ENCODE data around the gene SLC41A3. TPM values are rescaled to one million over a fixed set of nuclear protein-coding genes. Genes with fewer than 3 reads are reported as not detected.

SLC41A3 gene
- polyA plus RNA-seq, 2 of the 4 experiments (the other 2 are of a cell fraction): 18.9 to 24.2 TPM

DNA sequence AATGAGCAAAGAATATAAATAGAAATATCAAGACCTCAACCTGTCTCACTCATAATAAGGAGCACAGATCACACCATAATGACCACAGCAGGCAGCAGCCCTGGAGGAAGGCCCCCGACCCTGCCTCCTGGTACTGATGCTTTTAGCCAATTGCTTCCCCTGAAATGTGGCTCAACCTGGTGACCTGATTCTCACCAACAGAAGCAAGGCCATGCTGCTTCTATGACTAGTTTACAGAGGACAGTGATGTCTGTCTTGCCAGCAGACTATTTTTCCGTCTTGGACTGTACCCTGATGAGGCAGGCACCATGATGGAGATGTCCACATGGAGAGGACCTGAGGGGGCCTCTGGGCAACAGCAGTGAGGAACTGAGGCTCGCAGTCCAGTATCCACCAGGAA, 18.0 kb downstream of the SLC41A3 start:
- DNase-seq (ENCODE audit: low read depth in 1 of 2, low spot score in 1 of 2) (no peak), ATAC-seq (no peak), FAIRE-seq (no peak)
- Histone ChIP-seq H3K4me1 (no peaks in the 10 kb centered on the region), H3K4me2 (no peak overlapping the region), H3K4me3 (no peak overlapping the region), H3K9me3 (no peaks in the 10 kb centered on the region), H3K27ac (no peak overlapping the region)
- WGBS (ENCODE audit: missing lambda C conversion rate): 92% methylated on average over 2 of the region's 3 CpGs
- TF ChIP-seq, protein P1, sequence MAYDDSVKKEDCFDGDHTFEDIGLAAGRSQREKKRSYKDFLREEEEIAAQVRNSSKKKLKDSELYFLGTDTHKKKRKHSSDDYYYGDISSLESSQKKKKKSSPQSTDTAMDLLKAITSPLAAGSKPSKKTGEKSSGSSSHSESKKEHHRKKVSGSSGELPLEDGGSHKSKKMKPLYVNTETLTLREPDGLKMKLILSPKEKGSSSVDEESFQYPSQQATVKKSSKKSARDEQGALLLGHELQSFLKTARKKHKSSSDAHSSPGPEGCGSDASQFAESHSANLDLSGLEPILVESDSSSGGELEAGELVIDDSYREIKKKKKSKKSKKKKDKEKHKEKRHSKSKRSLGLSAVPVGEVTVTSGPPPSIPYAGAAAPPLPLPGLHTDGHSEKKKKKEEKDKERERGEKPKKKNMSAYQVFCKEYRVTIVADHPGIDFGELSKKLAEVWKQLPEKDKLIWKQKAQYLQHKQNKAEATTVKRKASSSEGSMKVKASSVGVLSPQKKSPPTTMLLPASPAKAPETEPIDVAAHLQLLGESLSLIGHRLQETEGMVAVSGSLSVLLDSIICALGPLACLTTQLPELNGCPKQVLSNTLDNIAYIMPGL (CRISPR knock-in tag; IDR thresholded peaks at IDR 0.05; ENCODE audit: borderline replicate concordance): no peak
- no peak for TF ChIP-seq SREBF2 (IDR thresholded peaks at IDR 0.05)
- TF ChIP-seq, protein P2, sequence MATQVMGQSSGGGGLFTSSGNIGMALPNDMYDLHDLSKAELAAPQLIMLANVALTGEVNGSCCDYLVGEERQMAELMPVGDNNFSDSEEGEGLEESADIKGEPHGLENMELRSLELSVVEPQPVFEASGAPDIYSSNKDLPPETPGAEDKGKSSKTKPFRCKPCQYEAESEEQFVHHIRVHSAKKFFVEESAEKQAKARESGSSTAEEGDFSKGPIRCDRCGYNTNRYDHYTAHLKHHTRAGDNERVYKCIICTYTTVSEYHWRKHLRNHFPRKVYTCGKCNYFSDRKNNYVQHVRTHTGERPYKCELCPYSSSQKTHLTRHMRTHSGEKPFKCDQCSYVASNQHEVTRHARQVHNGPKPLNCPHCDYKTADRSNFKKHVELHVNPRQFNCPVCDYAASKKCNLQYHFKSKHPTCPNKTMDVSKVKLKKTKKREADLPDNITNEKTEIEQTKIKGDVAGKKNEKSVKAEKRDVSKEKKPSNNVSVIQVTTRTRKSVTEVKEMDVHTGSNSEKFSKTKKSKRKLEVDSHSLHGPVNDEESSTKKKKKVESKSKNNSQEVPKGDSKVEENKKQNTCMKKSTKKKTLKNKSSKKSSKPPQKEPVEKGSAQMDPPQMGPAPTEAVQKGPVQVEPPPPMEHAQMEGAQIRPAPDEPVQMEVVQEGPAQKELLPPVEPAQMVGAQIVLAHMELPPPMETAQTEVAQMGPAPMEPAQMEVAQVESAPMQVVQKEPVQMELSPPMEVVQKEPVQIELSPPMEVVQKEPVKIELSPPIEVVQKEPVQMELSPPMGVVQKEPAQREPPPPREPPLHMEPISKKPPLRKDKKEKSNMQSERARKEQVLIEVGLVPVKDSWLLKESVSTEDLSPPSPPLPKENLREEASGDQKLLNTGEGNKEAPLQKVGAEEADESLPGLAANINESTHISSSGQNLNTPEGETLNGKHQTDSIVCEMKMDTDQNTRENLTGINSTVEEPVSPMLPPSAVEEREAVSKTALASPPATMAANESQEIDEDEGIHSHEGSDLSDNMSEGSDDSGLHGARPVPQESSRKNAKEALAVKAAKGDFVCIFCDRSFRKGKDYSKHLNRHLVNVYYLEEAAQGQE (IDR thresholded peaks at IDR 0.05): no peak
- TF ChIP-seq, protein P3, sequence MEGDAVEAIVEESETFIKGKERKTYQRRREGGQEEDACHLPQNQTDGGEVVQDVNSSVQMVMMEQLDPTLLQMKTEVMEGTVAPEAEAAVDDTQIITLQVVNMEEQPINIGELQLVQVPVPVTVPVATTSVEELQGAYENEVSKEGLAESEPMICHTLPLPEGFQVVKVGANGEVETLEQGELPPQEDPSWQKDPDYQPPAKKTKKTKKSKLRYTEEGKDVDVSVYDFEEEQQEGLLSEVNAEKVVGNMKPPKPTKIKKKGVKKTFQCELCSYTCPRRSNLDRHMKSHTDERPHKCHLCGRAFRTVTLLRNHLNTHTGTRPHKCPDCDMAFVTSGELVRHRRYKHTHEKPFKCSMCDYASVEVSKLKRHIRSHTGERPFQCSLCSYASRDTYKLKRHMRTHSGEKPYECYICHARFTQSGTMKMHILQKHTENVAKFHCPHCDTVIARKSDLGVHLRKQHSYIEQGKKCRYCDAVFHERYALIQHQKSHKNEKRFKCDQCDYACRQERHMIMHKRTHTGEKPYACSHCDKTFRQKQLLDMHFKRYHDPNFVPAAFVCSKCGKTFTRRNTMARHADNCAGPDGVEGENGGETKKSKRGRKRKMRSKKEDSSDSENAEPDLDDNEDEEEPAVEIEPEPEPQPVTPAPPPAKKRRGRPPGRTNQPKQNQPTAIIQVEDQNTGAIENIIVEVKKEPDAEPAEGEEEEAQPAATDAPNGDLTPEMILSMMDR (IDR thresholded peaks at IDR 0.05): no peak
- no peak for TF ChIP-seq MYC (IDR thresholded peaks at IDR 0.05; ENCODE audit: borderline replicate concordance, low read length)
- ChIA-PET CTCF (no interaction called here), POLR2A (no interaction called here)

DNA sequence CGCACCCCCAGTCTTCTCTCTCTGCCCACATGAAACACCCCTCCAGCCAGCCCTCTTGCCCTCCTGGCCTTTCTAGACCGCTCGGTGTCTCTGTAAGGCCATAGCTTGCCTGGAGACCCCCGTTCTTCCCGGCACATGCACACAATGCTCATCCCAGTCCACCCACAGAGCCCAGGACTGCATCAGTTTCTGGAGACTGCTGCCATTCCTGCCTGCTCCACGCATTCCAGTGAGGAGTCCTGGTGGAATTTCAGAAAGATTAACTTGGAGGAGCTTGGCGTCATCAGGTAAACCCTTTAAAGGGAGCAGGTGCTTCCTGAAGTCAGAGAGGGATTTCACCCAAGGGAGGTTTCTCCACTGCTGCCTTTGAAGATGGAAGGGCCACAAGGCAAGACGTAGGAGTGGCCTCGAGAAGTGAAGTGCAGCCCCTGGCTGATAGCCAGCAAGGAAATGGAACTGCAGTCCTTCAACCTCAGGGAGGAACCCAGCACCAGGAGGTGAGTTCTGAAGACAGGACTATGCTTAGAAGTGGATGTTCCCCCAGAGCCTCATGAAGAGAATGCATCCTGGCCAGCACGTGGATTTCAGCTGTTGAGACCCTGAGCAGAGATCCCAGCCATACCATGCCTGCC, 19.2 kb downstream of the SLC41A3 start:
- ChIA-PET POLR2A (no interaction called here), CTCF (interaction anchor here (0.7 kb wide), 1 partner anchor 16 kb away, joined by 3 read pairs; no protein-coding TSS in a partner anchor)
- Histone ChIP-seq H3K9me3 (no peaks in the 10 kb centered on the region), H3K27ac (no peak overlapping the region), H3K4me1 (no peaks in the 10 kb centered on the region), H3K4me3 (no peak overlapping the region), H3K4me2 (no peak overlapping the region)
- WGBS (ENCODE audit: missing lambda C conversion rate): 65% methylated on average over 9 of the region's 10 CpGs
- DNase-seq (ENCODE audit: low read depth in 1 of 2, low spot score in 1 of 2): no peak
- ATAC-seq: no peak
- TF ChIP-seq PHF8 (IDR thresholded peaks at IDR 0.05; ENCODE audit: borderline replicate concordance, low read depth): no peak
- TF ChIP-seq, protein P4, sequence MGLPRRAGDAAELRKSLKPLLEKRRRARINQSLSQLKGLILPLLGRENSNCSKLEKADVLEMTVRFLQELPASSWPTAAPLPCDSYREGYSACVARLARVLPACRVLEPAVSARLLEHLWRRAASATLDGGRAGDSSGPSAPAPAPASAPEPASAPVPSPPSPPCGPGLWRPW (IDR thresholded peaks at IDR 0.05): no peak
- TF ChIP-seq, protein P3 (IDR thresholded peaks at IDR 0.05): no peak
- TF ChIP-seq JUN (IDR thresholded peaks at IDR 0.05): no peak
- TF ChIP-seq RFX5 (IDR thresholded peaks at IDR 0.05): no peak
- TF ChIP-seq HOXB5 (CRISPR knock-in tag; IDR thresholded peaks at IDR 0.05): no peak
- no peak for TF ChIP-seq EHMT2 (IDR thresholded peaks at IDR 0.05; ENCODE audit: low read depth)
- TF ChIP-seq FOSL2 (IDR thresholded peaks at IDR 0.05): no peak
- TF ChIP-seq FOSL2 (CRISPR knock-in tag; IDR thresholded peaks at IDR 0.05): no peak
- FAIRE-seq: no peak
